Peyer's patch (tissue), 4 donors: ENCODE measurements around the gene CSGALNACT2.

ENCODE experiments used
- CTCF ChIP-seq, 6 experiments: fragments of 450-650 bp in 4 of 6; fragments of 200-600 bp in 2 of 6; sonication (generic) in 1 of 6; IDR thresholded peaks; one replicate each; pipeline ENCODE4 v1.5.1; 2017 to 2019; ENCODE audit warnings: antibody characterized with exemption in 6 of 6, mild to moderate bottlenecking in 3 of 6, moderate library complexity in 1 of 6
- POLR2A ChIP-seq, 2 donors: fragments of 450-650 bp; IDR thresholded peaks; one replicate each; pipeline ENCODE4 v1.5.1; 2017; ENCODE audit warnings: antibody characterized with exemption in 2 of 2, mild to moderate bottlenecking in 2 of 2, moderate library complexity in 2 of 2

GRCh38 chr10:43120116-43120928 lies 17.9 kb upstream of the CSGALNACT2 start:
- no peak for TF ChIP-seq CTCF (IDR thresholded peaks at IDR 0.05)
- TF ChIP-seq POLR2A (IDR thresholded peaks at IDR 0.05) = no peak
